Raji (cell line): ENCODE measurements around the gene FBXL13.

ENCODE experiments used
- POLR2A ChIP-seq: IDR thresholded peaks from 2 replicates; pipeline ENCODE4 v1.6.1; 2011; ENCODE audit warnings: low read depth, low read length, control low read depth; ENCODE audit not compliant: insufficient read depth

Gene FBXL13

DNA sequence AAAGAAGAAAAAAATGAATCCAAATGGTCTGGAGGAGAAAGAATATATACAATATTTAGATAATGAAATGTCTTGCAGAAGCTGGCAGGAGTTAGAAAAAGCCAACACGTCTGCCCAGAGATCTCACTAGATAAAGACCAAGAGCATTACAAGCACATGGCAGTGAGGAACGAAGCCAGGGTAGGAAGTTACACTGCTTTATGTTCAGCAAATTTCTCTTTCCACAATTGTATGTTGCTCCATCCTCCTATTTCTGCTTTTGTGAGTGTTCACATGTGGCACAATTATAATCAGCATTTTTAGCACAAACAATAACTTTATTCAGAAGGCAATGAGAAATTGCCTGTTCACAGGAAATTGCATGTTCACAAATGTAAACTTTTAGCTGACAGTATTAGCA, 108.1 kb downstream of the FBXL13 start:
- TF ChIP-seq POLR2A, result no peak

DNA sequence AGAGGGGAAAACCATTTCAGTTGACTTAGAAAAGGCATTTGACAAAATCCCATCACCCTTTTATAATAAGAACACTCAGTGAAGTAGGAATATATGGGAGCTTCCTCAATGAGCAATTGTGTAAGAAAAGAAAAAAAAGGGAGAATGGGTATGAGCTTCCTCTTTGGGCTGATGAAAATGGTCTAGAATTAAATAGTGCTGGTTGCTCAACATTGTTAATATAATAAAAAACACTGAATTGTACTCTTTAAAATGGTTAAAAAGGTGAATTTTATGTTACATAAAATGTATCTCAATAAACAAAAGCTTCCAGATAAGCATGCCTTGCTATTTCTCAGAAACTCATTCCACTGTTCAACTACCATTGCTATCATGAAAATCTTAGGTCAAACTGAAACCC, 121.2 kb downstream of the FBXL13 start:
- TF ChIP-seq POLR2A, result no peak

DNA sequence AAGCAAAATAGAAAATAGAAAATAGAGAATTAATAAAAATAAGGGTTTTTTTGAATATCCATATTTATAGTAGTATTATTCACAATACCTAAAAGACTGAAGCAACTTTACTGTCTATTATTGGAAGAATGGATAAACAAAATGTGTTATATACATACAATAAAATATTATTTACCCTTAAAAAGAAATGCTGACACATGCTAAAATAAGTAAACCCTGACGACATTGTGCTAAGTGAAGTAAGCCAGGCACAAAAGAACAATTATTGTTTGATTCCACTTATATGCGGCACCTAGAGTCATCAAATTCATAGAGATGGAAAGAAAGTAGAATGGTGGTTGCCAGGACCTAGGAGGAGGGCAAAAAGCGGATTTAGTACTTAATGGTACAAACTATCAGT, 122.8 kb downstream of the FBXL13 start:
- no peak for TF ChIP-seq POLR2A

DNA sequence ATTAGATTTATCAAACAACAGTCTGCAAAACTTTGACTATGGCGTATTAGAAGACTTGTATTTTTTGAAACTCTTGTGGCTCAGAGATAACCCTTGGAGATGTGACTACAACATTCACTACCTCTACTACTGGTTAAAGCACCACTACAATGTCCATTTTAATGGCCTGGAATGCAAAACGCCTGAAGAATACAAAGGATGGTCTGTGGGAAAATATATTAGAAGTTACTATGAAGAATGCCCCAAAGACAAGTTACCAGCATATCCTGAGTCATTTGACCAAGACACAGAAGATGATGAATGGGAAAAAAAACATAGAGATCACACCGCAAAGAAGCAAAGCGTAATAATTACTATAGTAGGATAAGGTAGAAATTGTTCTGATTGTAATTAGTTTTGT, 130.4 kb downstream of the FBXL13 start:
- TF ChIP-seq POLR2A, result no peak

DNA sequence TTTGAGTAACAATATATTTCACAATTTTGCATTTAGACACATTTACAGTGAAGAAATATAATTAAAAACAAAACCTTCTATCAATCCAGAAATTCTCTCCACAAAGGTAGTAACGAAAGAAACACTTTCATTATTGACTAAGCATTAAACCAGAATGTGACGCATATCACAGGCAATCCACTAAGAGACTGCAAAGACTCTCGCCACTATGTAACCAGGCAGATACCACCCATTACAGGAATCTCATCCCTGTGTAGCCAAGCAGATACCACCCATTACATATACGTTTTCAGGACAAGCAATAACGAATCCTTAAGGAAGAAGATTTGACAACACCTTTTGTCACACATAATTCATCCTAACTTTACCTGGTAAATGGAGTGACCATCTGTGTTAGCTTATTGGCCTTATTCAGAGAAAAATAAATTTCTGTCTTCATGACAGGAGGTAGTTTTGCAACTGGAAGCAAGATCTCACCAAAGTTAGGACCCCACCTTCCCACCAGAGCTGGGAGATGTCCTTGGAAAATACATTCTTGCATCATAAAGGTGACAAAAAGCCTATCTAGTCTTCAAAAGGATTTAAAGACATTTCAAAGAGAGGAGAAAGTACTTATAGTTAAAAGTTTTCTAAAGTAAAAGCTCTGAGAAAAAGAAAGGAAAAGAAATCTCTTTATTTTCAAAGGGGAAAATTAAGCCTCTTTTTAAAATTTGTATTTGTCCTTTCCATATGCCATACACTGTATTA, 131.0 kb downstream of the FBXL13 start:
- TF ChIP-seq POLR2A, result no peak

DNA sequence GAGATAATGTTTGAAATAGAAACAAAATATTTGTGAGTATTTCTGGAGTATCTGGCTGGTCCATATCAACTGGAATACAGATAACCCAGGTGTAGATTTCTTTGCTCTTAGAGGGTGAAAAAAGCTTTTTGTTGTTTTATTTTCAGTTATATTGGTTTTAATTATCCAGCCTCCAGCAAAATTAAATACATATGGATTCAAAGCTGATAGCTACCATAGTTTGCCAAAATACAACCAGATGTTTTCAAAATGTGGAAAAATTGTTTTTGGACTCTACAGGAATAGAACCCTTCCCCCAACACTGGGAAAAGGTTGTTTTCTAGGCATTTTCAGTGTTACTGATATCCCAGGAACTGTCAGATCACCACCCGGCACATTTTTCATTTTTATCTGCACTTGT, 131.7 kb downstream of the FBXL13 start:
- no peak for TF ChIP-seq POLR2A

DNA sequence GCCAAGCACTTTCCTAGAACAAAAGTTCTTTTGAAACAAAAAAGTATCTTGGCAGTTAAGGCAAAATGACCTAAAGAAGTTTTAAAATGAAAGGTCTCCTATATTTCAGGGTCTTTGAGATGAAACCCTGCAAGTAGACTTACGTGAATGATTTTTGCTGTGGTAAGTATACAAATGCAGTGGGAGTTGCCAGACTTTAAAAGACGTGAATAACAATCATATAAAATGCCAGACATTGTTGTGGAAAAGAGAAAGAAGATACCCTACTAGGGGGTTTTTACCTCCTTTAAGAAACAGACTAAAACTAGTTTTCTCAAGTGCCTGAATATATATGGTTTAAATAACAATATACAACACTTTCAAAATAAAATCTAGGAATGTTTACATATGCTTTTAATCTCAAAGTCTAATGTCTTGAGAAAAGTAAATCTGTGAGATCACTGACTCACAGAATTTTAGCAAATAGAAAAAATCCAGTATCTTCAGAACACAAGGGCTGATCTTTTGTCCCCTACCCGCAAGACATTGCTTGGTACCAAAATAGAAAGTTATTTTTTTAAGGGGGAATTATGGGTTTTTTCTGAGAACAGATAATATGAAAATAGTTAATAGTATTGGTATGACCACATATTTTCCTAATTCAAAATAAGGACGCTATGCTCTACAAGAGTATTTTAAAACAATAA, 132.3 kb downstream of the FBXL13 start:
- no peak for TF ChIP-seq POLR2A

DNA sequence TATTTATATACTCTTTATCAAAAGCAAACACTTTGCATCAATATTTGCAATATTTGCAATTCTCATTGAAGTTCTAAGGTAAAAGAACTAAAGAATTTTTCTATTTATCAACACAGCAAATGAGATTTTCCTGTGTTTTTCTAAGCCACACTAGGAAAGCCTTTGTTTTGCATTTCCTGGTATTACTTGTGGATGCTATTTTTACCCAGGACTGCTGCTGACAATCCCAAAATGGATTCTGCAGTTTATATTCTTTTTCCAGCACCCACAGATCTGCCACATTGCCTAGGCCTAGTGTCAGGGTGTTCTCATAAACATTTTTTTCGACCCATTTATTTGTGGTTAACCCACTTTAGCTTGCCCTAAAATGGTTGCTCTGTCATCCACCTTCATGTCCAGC, 135.9 kb downstream of the FBXL13 start:
- no peak for TF ChIP-seq POLR2A

DNA sequence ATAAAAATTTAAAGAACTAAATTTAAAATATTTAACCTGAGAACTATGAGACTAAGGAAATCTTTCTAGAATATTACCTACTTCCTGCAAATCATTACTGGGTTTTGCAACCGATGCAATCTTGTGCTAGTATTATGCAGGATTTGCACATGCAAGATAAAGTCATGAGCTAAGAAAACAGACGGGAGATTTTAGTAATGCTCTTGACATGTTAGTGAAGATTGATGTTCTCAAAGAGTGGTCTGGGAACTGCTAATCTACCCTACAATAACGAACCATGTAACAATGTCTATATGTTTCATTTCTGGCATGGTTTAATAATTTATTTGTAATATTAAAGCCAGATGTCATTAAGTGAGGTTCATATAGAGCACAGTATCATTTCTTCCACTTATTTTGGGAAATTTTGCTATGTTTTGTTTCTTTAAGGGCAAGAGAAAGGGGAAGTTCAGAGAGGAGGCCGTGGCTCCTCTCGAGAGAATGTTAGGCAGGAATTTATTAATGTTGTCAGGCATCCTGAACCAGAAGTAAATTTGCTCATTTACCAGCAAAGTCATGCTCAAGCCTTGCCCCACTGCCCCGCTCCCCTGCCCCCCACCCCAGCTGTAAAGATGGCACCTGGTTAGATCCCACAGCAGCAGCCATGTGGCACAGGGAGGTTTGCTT, 139.0 kb downstream of the FBXL13 start:
- TF ChIP-seq POLR2A, result no peak

DNA sequence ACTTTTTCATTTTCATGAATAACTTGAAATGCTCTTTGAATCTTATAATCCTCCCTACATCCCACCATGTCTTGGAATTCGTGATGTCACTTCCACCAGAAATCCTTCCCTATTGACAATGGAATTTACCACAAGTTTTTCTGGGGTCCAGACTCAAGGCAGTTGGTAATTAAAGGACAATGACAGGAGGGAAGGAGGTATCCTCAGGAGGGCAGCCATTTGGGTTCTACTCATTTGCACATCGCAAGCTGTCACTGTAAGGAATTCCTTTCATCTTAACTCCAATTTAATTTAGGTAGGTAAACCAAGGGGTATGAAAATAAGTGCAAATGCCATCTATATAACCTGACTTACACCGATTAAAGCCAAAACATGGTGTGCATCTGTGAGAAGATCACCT, 139.9 kb downstream of the FBXL13 start:
- TF ChIP-seq POLR2A, result no peak

DNA sequence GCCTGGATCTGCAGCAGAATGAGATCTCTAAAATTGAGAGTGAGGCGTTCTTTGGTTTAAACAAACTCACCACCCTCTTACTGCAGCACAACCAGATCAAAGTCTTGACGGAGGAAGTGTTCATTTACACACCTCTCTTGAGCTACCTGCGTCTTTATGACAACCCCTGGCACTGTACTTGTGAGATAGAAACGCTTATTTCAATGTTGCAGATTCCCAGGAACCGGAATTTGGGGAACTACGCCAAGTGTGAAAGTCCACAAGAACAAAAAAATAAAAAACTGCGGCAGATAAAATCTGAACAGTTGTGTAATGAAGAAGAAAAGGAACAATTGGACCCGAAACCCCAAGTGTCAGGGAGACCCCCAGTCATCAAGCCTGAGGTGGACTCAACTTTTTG, 140.4 kb downstream of the FBXL13 start:
- no peak for TF ChIP-seq POLR2A

DNA sequence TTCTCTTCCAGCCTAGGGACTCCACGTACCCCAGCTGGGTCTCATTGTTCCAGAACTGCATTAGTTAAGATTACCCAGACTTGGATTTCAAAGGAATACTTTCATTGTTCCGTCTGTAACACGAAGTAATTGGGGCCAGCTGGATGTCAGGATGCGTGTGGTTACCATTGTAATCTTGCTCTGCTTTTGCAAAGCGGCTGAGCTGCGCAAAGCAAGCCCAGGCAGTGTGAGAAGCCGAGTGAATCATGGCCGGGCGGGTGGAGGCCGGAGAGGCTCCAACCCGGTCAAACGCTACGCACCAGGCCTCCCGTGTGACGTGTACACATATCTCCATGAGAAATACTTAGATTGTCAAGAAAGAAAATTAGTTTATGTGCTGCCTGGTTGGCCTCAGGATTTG, 140.8 kb downstream of the FBXL13 start:
- TF ChIP-seq POLR2A, result no peak

DNA sequence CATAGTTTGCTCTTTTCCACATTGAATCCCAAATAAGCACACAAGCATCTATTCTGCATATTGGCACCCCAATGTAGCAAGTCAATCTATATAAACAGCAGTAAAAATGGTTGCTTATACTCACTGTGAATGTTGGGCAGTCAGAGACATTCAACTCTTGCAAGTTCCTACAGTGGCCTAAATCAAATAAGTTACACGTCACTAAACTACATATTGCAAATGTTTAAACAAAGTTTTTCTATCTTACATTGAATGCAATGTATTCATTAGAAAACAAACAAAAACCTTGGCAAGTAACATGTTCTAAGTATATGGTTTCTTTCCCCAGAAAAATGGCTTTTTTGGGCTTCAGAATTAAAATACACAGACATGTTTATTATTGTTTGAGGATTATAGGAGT, 142.8 kb downstream of the FBXL13 start:
- TF ChIP-seq POLR2A, result no peak

DNA sequence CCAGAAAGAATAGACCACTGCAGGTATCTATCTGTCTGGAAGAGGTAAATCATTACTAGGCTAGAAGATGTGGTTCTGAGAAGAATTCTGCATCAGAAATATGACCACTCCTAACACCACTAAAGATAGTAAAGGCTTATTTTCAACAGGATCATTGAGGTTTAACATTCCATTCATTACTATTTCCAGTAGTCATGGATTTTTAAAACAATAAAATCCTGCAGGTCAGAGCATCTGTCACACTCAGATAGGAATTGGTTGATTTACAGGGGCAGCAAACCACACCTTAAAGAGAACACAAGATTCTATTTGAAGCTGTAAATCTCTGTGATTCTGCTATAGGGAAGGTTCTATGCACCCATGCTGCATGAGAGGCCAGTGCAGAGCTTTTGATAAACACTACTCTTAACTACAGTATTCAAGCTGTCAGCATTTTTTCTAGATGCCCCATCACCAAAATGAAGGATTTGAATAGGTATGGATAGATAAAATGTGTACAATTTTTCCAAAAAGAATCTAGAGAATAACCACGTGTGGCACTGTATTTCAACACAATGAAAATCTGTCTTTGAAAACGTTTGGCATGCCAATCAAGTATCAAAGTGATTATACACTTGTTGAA, 147.2 kb downstream of the FBXL13 start:
- no peak for TF ChIP-seq POLR2A

DNA sequence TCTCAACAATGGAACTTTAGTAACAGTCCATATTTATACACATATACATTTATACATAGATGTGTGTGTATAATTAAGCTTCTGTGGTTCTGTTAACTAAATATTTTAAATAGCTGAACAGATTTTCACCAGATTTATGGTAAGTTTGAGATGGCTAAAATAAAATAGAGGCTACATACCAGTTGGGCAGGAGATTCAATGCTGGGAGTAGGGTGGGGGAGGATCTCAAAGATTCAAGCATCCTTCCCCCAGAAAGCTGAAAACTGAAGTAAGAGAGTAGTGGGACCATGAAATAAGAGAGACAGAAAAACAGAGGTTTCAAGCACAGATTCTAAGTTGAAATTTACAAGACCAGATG, 147.8 kb downstream of the FBXL13 start:
- TF ChIP-seq POLR2A, result no peak
